HL-60 (cell line): ENCODE data around the gene GIPR.

Experiments used
- GABPA ChIP-seq: IDR thresholded peaks from 2 replicates; pipeline ENCODE4 v1.6.1; 2012; ENCODE audit warnings: low read depth
- POLR2AphosphoS5 ChIP-seq: IDR thresholded peaks from 2 replicates; pipeline ENCODE4 v1.6.1; 2012; ENCODE audit warnings: low read depth
- TF ChIP-seq, protein P1 (sequence below): IDR thresholded peaks from one replicate; pipeline ENCODE4 v1.5.1; 2011; ENCODE audit warnings: low read length, control low read depth, inconsistent platforms; ENCODE audit not compliant: insufficient read depth
- TF ChIP-seq, protein P2 (sequence below): IDR thresholded peaks from 2 replicates; pipeline ENCODE4 v1.6.1; 2012; ENCODE audit warnings: low read depth; ENCODE audit not compliant: insufficient replicate concordance

DNA sequence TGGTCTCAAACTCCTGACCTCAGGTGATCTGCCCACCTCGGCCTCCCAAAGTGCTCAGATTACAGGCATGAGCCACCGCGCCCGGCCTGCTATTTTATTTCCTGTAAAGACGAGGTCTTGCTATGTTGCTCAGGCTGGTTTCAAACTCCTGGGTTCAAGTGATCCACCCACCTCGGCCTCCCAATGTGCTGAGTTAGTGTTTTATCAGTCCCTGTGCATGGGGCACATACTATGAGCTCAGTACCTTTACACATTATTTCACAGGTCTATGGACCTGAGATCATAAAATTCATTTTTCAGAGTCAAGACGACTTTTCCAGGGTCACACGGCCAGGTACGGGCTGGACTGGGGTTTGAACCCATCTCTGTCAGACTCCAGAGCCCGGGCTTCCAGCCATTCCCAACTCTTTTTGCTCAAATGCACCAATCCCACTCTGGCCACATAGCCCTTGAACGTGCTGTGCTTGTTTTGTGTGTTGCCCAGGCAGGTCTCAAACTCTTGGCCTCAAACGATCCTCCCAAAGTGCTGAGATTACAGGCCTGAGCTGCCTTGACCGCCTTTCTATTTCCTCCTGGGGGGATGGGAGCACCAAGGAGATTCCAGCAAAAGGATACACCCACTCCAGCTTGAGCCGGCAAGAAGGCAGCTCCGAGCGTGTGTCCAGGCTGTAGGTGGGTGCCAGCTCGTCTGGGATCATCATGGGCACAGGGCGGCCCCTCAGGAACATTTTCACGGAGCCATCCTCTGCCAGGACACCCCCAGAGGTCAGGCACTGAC lies 29.9 kb upstream of the GIPR start:
- TF ChIP-seq, protein P1, sequence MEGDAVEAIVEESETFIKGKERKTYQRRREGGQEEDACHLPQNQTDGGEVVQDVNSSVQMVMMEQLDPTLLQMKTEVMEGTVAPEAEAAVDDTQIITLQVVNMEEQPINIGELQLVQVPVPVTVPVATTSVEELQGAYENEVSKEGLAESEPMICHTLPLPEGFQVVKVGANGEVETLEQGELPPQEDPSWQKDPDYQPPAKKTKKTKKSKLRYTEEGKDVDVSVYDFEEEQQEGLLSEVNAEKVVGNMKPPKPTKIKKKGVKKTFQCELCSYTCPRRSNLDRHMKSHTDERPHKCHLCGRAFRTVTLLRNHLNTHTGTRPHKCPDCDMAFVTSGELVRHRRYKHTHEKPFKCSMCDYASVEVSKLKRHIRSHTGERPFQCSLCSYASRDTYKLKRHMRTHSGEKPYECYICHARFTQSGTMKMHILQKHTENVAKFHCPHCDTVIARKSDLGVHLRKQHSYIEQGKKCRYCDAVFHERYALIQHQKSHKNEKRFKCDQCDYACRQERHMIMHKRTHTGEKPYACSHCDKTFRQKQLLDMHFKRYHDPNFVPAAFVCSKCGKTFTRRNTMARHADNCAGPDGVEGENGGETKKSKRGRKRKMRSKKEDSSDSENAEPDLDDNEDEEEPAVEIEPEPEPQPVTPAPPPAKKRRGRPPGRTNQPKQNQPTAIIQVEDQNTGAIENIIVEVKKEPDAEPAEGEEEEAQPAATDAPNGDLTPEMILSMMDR = no peak
- no peak for TF ChIP-seq GABPA
- TF ChIP-seq, protein P2, sequence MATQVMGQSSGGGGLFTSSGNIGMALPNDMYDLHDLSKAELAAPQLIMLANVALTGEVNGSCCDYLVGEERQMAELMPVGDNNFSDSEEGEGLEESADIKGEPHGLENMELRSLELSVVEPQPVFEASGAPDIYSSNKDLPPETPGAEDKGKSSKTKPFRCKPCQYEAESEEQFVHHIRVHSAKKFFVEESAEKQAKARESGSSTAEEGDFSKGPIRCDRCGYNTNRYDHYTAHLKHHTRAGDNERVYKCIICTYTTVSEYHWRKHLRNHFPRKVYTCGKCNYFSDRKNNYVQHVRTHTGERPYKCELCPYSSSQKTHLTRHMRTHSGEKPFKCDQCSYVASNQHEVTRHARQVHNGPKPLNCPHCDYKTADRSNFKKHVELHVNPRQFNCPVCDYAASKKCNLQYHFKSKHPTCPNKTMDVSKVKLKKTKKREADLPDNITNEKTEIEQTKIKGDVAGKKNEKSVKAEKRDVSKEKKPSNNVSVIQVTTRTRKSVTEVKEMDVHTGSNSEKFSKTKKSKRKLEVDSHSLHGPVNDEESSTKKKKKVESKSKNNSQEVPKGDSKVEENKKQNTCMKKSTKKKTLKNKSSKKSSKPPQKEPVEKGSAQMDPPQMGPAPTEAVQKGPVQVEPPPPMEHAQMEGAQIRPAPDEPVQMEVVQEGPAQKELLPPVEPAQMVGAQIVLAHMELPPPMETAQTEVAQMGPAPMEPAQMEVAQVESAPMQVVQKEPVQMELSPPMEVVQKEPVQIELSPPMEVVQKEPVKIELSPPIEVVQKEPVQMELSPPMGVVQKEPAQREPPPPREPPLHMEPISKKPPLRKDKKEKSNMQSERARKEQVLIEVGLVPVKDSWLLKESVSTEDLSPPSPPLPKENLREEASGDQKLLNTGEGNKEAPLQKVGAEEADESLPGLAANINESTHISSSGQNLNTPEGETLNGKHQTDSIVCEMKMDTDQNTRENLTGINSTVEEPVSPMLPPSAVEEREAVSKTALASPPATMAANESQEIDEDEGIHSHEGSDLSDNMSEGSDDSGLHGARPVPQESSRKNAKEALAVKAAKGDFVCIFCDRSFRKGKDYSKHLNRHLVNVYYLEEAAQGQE = no peak
- no peak for TF ChIP-seq POLR2AphosphoS5
